ENCODE measurements around the gene TIMM22.

Gene TIMM22

GRCh38 chr17:1008008-1008761 lies 11.3 kb downstream of the TIMM22 start:
- H3K9me3 ChIP-seq = no peaks in the 10 kb centered on the region
- no peaks in the 10 kb centered on the region for H3K4me1 ChIP-seq (ENCODE audit: control insufficient read depth in 1 of 2, insufficient read depth in 1 of 2, low read depth in 1 of 2, low read length in 1 of 2)
- H3K36me3 ChIP-seq = peaks cover 98% of the 10 kb centered on the region
- no peak overlapping the region for H3K4me3 ChIP-seq (ENCODE audit: low read depth in 1 of 2, low read length in 1 of 2)
- H3K27me3 ChIP-seq = no peaks in the 10 kb centered on the region
- no peak overlapping the region for H3K27ac ChIP-seq
- TF ChIP-seq, protein P1, sequence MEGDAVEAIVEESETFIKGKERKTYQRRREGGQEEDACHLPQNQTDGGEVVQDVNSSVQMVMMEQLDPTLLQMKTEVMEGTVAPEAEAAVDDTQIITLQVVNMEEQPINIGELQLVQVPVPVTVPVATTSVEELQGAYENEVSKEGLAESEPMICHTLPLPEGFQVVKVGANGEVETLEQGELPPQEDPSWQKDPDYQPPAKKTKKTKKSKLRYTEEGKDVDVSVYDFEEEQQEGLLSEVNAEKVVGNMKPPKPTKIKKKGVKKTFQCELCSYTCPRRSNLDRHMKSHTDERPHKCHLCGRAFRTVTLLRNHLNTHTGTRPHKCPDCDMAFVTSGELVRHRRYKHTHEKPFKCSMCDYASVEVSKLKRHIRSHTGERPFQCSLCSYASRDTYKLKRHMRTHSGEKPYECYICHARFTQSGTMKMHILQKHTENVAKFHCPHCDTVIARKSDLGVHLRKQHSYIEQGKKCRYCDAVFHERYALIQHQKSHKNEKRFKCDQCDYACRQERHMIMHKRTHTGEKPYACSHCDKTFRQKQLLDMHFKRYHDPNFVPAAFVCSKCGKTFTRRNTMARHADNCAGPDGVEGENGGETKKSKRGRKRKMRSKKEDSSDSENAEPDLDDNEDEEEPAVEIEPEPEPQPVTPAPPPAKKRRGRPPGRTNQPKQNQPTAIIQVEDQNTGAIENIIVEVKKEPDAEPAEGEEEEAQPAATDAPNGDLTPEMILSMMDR (IDR thresholded peaks at IDR 0.05) = no peak

- Histone ChIP-seq H3K4me3 (ENCODE audit: low read depth in 1 of 2, low read length in 1 of 2) (no peak overlapping the region), H3K9me3 (no peaks in the 10 kb centered on the region), H3K4me1 (ENCODE audit: control insufficient read depth in 1 of 2, insufficient read depth in 1 of 2, low read depth in 1 of 2, low read length in 1 of 2) (no peaks in the 10 kb centered on the region), H3K36me3 (peaks cover 91% of the 10 kb centered on the region), H3K27me3 (no peaks in the 10 kb centered on the region), H3K27ac (no peak overlapping the region)
- TF ChIP-seq, protein P1 (IDR thresholded peaks at IDR 0.05) = no peak
Observed at GRCh38 chr17:1009229-1010085, 12.5 kb downstream of the TIMM22 start.

DNA sequence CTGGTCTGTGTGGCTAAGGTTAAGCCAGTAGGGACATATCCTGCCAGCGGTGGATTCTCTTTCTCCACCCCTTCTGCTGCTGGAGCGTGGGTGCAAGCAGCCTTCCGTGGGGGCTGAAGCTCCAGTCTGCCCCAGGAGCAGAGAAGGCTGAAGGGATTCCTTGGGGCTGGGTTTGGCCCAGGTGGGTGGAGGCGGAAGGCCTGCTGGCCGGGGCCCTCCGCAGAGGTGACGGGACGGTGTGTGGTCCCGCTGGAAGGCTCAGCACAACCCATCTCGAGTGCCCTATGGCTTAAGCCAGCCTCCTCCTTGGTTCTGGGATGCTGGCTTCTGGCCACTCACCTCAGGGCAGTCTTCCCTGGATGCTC lies 13.1 kb downstream of the TIMM22 start:
- H3K4me1 ChIP-seq (ENCODE audit: control insufficient read depth in 1 of 2, insufficient read depth in 1 of 2, low read depth in 1 of 2, low read length in 1 of 2) = no peaks in the 10 kb centered on the region
- no peaks in the 10 kb centered on the region for H3K9me3 ChIP-seq
- H3K27me3 ChIP-seq = no peaks in the 10 kb centered on the region
- peaks cover 85% of the 10 kb centered on the region for H3K36me3 ChIP-seq
- TF ChIP-seq, protein P1 (IDR thresholded peaks at IDR 0.05) = no peak
- H3K4me3 ChIP-seq (ENCODE audit: low read depth in 1 of 2, low read length in 1 of 2) = no peak overlapping the region
- no peak overlapping the region for H3K27ac ChIP-seq

DNA sequence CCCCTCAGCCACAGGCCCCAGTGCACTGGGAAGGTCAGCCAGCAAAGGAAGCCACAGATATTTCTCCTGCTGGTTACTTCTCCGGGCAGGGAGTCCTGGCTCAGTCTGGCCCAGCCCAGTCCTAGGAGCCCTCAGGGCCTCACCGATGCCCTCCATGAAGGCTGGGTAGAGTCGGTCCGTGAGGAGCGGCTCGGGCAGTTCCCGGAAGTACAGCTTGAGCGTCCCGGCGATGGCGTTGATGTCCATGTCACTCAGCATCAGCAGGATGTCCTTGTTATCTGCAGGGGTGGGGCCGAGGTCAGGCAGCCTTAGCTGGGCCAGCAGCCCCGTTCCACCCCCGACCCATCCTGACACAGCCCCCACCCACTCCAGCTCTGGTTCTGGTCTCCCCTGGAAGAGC lies 13.7 kb downstream of the TIMM22 start:
- Histone ChIP-seq H3K4me1 (ENCODE audit: control insufficient read depth in 1 of 2, insufficient read depth in 1 of 2, low read depth in 1 of 2, low read length in 1 of 2) (no peaks in the 10 kb centered on the region), H3K9me3 (no peaks in the 10 kb centered on the region), H3K27me3 (no peaks in the 10 kb centered on the region), H3K4me3 (ENCODE audit: low read depth in 1 of 2, low read length in 1 of 2) (no peak overlapping the region), H3K36me3 (peaks cover 80% of the 10 kb centered on the region), H3K27ac (no peak overlapping the region)
- TF ChIP-seq, protein P1 (IDR thresholded peaks at IDR 0.05) = no peak

GRCh38 chr17:1011138-1011537 lies 14.2 kb downstream of the TIMM22 start:
- no peaks in the 10 kb centered on the region for H3K27me3 ChIP-seq
- TF ChIP-seq, protein P1 (IDR thresholded peaks at IDR 0.05) = no peak

More at GRCh38 chr17:1011138-1011537, 14.2 kb downstream of the TIMM22 start:
- H3K9me3 ChIP-seq = no peaks in the 10 kb centered on the region
- no peak overlapping the region for H3K4me3 ChIP-seq (ENCODE audit: low read depth in 1 of 2, low read length in 1 of 2)
- no peak overlapping the region for H3K27ac ChIP-seq
- H3K4me1 ChIP-seq (ENCODE audit: control insufficient read depth in 1 of 2, insufficient read depth in 1 of 2, low read depth in 1 of 2, low read length in 1 of 2) = no peaks in the 10 kb centered on the region
- peaks cover 74% of the 10 kb centered on the region for H3K36me3 ChIP-seq
